Measurements from ENCODE around the gene MDC1.

GRCh38 chr6:30749554-30750378 is 32.7 kb upstream of the MDC1 start:
- TF ChIP-seq CTCF (conservative IDR thresholded peaks at IDR 0.05; ENCODE audit: low read length) (no peak), EZH2phosphoT487 (IDR thresholded peaks at IDR 0.05; ENCODE audit: borderline replicate concordance) (no peak)

Measured in Loucy (cell line).